ENCODE results near the gene SURF4.

Gene SURF4

DNA sequence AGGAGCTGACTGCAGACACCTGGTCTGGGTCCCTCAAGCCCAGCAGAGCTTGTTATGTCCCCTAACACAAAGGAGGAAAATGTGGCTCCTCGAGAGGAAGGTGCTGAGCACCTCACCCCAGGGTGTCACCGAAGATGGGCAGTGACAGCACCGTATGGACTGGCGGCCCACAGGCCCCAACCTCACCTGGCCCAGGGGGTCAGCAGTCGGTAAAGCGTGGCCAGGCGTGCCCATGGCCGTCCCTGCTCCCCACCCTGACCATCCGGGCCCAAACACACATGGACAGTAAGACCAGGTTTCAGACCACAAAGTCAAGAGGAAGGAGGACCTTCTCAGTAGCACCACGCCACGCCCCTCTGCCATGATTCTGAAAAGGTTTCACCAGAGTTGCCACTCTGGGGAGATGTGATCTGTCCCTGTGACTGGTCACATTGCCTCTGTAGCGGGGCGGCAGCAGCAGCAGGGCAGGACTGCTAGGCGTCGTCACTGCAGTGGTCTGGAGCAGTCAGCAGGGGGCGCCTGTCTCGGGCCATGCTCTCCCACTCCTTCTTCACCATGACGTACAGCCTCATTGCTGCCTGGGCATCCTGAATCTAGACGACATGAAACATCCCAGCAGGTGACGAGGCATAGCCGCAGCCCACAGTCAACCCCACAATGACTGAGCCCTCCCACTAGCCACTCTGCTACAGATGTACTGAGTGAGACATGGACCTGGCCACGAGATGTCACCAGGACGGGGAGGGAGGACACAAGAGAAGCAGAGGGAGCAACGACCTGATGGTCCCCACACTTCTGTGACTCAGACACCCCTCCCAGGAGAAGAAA is 30.8 kb upstream of the SURF4 start:
- H3K9me3 ChIP-seq (ENCODE audit: insufficient read depth, low read depth, low read length), result no peaks in the 10 kb centered on the region
- H3K4me1 ChIP-seq (ENCODE audit: insufficient read depth, low read length), result no peaks in the 10 kb centered on the region
- no peak overlapping the region for H3K9ac ChIP-seq (ENCODE audit: low read depth, low read length)
- peaks cover 67% of the 10 kb centered on the region for H3K36me3 ChIP-seq (ENCODE audit: insufficient read depth, low read depth, low read length)
- no peaks in the 10 kb centered on the region for H3K27me3 ChIP-seq (ENCODE audit: insufficient read depth, low read length)
- H3K27ac ChIP-seq (ENCODE audit: low read length), result no peak overlapping the region
- H3K4me3 ChIP-seq (ENCODE audit: low read length), result no peak overlapping the region

DNA sequence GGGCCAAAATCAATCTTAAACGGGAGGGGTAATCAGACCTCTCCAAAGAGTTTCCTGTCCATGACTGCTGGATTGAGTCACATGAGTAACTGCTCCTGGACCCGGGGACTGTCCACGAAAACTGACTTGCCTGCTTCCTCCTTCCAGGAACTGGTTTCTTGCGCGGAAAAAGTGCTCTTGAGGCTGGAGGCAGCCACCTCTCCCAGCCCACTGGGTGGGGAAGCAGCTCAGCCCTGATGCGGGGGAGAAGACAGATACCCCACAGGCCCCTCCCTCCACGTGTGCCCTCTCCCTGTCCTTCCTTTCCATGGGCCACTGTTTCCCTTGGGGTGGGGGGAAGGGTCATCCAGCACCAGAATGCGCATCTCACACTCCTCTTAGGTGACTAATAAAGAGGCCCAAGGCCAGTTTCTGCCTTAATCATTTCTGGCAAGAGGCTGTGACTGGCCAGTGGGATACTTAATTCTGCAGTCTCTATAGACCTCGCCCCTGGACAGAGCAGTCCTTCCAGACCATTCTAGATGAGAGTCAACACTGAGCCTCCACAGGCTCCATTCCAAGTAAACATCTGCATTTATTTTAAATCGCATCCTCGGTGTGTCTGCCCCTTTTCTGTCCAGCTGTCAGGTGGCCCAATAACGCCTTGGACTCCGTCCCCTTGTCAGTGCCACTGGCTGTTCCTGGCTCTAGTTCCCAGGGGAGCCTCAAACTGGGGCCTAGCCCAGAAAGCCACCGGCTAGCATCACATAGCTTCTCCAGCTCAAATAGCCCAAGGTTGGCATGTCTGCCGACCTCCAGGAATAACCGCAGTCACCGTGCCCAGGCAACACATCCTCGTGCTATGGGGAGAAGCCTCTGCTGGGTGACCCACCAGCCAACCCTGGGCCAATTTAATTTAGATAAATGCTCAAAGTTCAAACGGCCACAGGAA is 29.9 kb upstream of the SURF4 start:
- Histone ChIP-seq H3K4me3 (ENCODE audit: low read length) (no peak overlapping the region), H3K9ac (ENCODE audit: low read depth, low read length) (no peak overlapping the region), H3K4me1 (ENCODE audit: insufficient read depth, low read length) (no peaks in the 10 kb centered on the region), H3K9me3 (ENCODE audit: insufficient read depth, low read depth, low read length) (no peaks in the 10 kb centered on the region), H3K27me3 (ENCODE audit: insufficient read depth, low read length) (no peaks in the 10 kb centered on the region), H3K27ac (ENCODE audit: low read length) (no peak overlapping the region), H3K36me3 (ENCODE audit: insufficient read depth, low read depth, low read length) (peaks cover 59% of the 10 kb centered on the region)

DNA sequence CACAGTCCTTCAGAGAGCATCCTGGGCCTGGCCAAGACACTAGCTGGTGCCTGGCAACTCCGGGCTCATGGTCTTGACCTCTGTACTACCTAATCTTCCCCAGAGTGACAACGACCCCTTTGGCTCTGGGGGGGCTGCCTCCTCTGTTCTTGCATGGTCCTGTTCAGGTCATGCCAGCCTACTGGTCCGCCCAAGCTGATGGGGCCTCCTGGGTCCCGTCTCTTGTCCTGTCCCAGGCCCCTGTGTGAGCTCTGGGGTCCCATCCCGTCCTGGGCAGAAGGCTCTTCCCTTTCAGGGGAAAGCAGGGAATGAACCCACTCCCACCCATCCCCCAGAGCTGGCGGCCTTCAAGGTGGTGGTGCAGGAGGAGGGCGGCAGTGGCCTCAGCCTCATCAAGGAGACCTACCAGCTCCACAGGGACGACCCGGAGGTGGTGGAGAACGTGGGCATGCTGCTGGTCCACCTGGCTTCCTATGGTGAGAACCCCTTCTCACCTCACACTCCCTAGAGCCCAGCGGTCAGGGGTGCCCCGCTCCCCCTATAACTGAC is 28.7 kb upstream of the SURF4 start:
- Histone ChIP-seq H3K27me3 (ENCODE audit: insufficient read depth, low read length) (no peaks in the 10 kb centered on the region), H3K27ac (ENCODE audit: low read length) (no peak overlapping the region), H3K4me1 (ENCODE audit: insufficient read depth, low read length) (no peaks in the 10 kb centered on the region), H3K36me3 (ENCODE audit: insufficient read depth, low read depth, low read length) (peaks cover 47% of the 10 kb centered on the region), H3K9ac (ENCODE audit: low read depth, low read length) (no peak overlapping the region), H3K4me3 (ENCODE audit: low read length) (no peak overlapping the region), H3K9me3 (ENCODE audit: insufficient read depth, low read depth, low read length) (no peaks in the 10 kb centered on the region)

DNA sequence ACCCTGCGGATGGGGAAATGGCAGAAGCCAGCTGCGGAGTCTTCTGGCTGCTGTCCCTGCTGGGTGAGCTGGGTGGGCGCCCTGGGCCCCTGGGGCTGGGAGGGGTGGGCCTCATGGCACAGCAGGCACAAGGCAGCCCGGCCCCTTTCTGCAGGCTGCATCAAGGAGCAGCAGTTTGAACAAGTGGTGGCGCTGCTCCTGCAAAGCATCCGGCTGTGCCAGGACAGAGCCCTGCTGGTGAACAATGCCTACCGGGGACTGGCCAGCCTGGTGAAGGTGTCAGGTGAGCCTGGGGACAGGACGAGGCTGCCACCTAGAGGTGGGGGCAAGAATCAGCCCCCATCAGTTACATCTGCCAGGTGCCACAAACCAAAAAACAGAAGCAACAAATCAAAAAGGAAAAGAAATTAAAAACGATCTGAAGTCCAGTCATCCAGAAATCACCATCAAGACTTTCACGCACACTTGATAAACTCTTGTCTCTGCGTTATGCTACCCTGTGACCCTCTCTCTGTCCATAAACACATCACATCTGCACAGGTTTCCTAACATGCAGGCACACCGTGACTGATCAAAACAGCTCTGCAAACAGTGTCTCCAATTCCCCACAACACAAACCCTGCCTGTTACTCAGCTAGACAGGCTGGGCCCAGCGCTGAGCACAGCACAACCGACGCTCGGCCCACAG is 28.1 kb upstream of the SURF4 start:
- Histone ChIP-seq H3K9ac (ENCODE audit: low read depth, low read length) (no peak overlapping the region), H3K27ac (ENCODE audit: low read length) (no peak overlapping the region), H3K36me3 (ENCODE audit: insufficient read depth, low read depth, low read length) (peaks cover 41% of the 10 kb centered on the region)

DNA sequence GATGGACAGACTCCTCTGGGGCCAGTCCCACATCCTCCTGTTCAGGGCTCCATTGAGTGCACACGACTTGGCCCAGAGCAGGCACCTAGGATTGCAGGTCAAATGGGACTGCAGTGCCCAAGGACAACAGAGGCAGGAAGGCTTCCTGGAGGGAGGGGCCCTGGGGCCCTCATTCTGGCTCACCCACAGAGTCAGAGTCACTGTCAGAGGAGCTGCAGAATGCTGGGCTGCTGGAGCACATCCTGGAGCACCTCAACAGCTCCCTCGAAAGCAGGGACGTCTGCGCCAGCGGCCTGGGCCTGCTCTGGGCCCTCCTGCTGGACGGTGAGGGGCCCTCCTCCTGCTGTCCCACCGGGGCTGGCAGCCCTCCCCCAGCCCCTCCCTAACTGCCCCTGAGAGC is 26.8 kb upstream of the SURF4 start:
- Histone ChIP-seq H3K9ac (ENCODE audit: low read depth, low read length) (no peak overlapping the region), H3K27ac (ENCODE audit: low read length) (no peak overlapping the region)

More for the DNA sequence above, 28.1 kb upstream of the SURF4 start:
- Histone ChIP-seq H3K9me3 (ENCODE audit: insufficient read depth, low read depth, low read length) (no peaks in the 10 kb centered on the region), H3K4me3 (ENCODE audit: low read length) (no peak overlapping the region), H3K27me3 (ENCODE audit: insufficient read depth, low read length) (no peaks in the 10 kb centered on the region), H3K4me1 (ENCODE audit: insufficient read depth, low read length) (no peaks in the 10 kb centered on the region)

DNA sequence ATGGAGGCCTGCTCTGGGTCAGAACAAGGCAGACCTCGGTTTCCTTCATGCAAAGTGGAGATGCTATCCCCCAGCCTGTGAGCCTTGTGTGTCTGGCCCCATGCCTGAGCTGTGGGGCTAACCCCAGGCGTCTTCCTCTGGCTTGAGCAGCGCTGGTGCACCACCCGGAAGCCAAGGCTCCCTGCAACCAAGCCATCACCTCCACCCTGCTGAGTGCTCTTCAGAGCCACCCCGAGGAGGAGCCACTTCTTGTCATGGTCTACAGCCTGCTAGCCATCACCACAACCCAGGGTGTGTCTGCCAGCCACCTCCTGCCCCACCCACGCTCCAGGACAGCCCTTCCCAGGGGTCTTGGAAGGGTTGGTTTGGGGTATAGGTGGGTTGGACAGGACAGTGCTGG is 25.7 kb upstream of the SURF4 start:
- H3K27ac ChIP-seq (ENCODE audit: low read length), result no peak overlapping the region
- no peaks in the 10 kb centered on the region for H3K9me3 ChIP-seq (ENCODE audit: insufficient read depth, low read depth, low read length)
- H3K27me3 ChIP-seq (ENCODE audit: insufficient read depth, low read length), result peaks cover 6% of the 10 kb centered on the region; the same call in 1 of the 2 replicates
- H3K4me1 ChIP-seq (ENCODE audit: insufficient read depth, low read length), result no peaks in the 10 kb centered on the region
- peaks cover 21% of the 10 kb centered on the region for H3K36me3 ChIP-seq (ENCODE audit: insufficient read depth, low read depth, low read length)
- no peak overlapping the region for H3K9ac ChIP-seq (ENCODE audit: low read depth, low read length)
- no peak overlapping the region for H3K4me3 ChIP-seq (ENCODE audit: low read length)

More for the DNA sequence above, 26.8 kb upstream of the SURF4 start:
- no peaks in the 10 kb centered on the region for H3K9me3 ChIP-seq (ENCODE audit: insufficient read depth, low read depth, low read length)
- H3K27me3 ChIP-seq (ENCODE audit: insufficient read depth, low read length), result peaks cover under 1% of the 10 kb centered on the region; the same call in 1 of the 2 replicates
- no peaks in the 10 kb centered on the region for H3K4me1 ChIP-seq (ENCODE audit: insufficient read depth, low read length)
- H3K36me3 ChIP-seq (ENCODE audit: insufficient read depth, low read depth, low read length), result peaks cover 31% of the 10 kb centered on the region
- H3K4me3 ChIP-seq (ENCODE audit: low read length), result no peak overlapping the region

DNA sequence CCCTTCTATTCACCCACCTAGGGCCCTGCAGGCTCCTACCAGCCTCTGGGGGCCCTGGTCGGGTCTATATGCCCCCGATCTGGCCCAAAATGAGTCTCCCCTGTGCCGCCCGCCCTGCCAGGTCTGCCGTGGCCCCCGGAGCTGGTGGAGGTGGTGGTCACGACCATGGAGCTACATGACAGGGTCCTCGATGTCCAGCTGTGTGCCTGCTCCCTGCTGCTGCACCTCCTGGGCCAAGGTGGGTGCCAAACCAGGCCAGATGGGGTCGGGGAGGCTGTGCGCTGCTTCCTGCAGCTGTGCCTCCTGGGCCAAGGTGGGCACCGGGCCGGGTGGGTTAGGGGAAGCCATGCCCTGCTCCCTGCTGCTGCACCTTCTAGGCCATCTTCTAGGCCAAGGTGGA is 24.4 kb upstream of the SURF4 start:
- Histone ChIP-seq H3K27me3 (ENCODE audit: insufficient read depth, low read length) (peaks cover 6% of the 10 kb centered on the region; the same call in 1 of the 2 replicates), H3K4me3 (ENCODE audit: low read length) (no peak overlapping the region), H3K36me3 (ENCODE audit: insufficient read depth, low read depth, low read length) (peaks cover 8% of the 10 kb centered on the region), H3K4me1 (ENCODE audit: insufficient read depth, low read length) (no peaks in the 10 kb centered on the region), H3K9ac (ENCODE audit: low read depth, low read length) (no peak overlapping the region), H3K27ac (ENCODE audit: low read length) (no peak overlapping the region), H3K9me3 (ENCODE audit: insufficient read depth, low read depth, low read length) (no peaks in the 10 kb centered on the region)

DNA sequence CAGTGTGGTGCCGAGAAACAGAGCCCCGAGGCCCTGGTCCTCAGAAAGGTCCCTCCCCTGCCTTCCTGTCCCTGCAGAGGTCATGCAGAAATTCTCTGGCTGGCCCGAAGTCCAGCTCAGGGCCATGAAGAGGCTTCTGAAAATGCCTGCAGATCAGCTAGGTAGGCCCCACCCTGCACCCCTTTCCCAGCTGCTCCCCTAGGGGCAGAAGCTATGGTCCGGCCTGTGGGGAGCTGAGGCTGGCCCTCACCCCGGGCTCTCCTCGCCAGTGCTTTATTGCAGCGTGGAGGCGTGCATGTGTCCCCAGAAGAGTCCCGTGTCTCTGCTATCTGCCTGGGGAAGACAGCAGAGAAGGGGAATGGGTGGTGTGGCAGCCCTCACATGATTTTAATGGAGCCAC is 22.0 kb upstream of the SURF4 start:
- Histone ChIP-seq H3K4me1 (ENCODE audit: insufficient read depth, low read length) (no peaks in the 10 kb centered on the region), H3K36me3 (ENCODE audit: insufficient read depth, low read depth, low read length) (no peaks in the 10 kb centered on the region), H3K27ac (ENCODE audit: low read length) (no peak overlapping the region), H3K9me3 (ENCODE audit: insufficient read depth, low read depth, low read length) (no peaks in the 10 kb centered on the region), H3K9ac (ENCODE audit: low read depth, low read length) (no peak overlapping the region), H3K4me3 (ENCODE audit: low read length) (no peak overlapping the region), H3K27me3 (ENCODE audit: insufficient read depth, low read length) (peaks cover 6% of the 10 kb centered on the region; the same call in 1 of the 2 replicates)

DNA sequence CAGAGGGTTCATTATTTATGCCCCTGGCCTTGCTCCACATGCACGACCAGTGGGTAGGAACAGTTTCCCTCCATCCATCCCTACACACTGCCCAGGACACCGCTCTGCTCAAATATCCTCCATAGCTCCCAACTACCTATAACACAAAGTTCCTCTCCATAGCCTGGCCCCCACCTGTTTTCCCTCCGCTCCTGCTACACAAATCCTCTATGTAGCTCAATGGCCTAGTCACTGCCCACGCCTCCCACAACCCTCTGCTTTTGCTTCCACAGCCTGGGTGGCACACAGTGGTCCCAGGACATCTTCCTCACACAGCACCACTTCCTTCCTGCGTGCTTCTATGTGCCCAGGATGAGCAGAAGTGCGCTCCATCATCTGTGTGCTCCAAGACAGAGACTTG is 21.5 kb upstream of the SURF4 start:
- Histone ChIP-seq H3K4me1 (ENCODE audit: insufficient read depth, low read length) (no peaks in the 10 kb centered on the region), H3K9me3 (ENCODE audit: insufficient read depth, low read depth, low read length) (no peaks in the 10 kb centered on the region), H3K27ac (ENCODE audit: low read length) (no peak overlapping the region), H3K27me3 (ENCODE audit: insufficient read depth, low read length) (peaks cover 6% of the 10 kb centered on the region; the same call in 1 of the 2 replicates), H3K9ac (ENCODE audit: low read depth, low read length) (no peak overlapping the region), H3K4me3 (ENCODE audit: low read length) (no peak overlapping the region), H3K36me3 (ENCODE audit: insufficient read depth, low read depth, low read length) (no peaks in the 10 kb centered on the region)

DNA sequence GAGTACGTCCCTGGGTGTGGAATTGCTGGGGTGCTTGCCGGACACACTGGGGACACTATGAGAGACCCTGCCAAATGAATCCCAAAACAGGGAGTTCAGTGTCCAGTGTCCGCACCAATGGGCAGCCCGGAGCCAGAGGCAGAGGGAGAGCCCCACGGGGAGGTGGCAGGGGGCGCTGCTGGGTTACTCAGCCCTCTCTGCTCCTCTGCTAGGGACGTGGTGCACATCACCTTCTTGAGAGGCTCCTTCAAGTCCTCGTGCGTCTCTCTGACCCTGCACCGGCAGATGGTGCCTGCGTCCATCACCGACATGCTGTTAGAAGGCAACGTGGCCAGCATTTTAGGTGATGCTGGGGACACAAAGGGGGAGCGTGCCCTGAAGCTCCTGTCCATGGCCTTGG is 21.1 kb upstream of the SURF4 start:
- H3K4me3 ChIP-seq (ENCODE audit: low read length), result no peak overlapping the region
- no peaks in the 10 kb centered on the region for H3K9me3 ChIP-seq (ENCODE audit: insufficient read depth, low read depth, low read length)
- no peaks in the 10 kb centered on the region for H3K4me1 ChIP-seq (ENCODE audit: insufficient read depth, low read length)
- no peaks in the 10 kb centered on the region for H3K36me3 ChIP-seq (ENCODE audit: insufficient read depth, low read depth, low read length)
- H3K9ac ChIP-seq (ENCODE audit: low read depth, low read length), result no peak overlapping the region
- H3K27ac ChIP-seq (ENCODE audit: low read length), result no peak overlapping the region
- peaks cover 6% of the 10 kb centered on the region; the same call in 1 of the 2 replicates for H3K27me3 ChIP-seq (ENCODE audit: insufficient read depth, low read length)

DNA sequence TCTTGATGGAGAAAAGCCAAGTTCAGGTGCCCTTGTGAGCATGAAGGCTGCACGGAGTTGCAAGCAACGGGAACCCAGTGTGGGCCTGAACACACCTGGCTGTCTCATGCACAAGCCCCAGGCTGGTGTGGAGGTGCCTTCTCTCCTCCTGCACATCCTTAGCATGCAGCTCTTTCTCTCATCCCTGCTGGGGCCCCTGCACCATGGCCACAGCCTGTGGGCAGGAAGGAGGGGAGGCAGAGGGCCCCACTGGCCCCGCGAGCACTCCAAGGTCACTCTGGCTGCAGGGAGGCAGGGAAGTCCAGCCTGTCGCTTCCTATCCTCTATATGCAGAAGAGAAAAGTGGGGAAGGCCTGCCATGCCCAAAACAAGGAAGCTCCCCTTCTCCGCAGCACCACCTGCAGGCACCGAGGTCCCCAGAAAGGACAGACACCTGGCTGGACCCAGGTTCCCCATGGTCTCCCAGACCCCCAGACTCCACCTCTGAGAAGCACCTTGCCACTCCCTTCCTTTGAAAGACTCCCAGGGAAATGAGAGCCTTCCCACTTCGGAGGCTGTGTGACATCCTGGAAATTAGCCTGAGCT is 18.9 kb upstream of the SURF4 start:
- Histone ChIP-seq H3K36me3 (ENCODE audit: insufficient read depth, low read depth, low read length) (no peaks in the 10 kb centered on the region), H3K9ac (ENCODE audit: low read depth, low read length) (no peak overlapping the region), H3K4me1 (ENCODE audit: insufficient read depth, low read length) (no peaks in the 10 kb centered on the region), H3K27ac (ENCODE audit: low read length) (no peak overlapping the region), H3K4me3 (ENCODE audit: low read length) (no peak overlapping the region), H3K27me3 (ENCODE audit: insufficient read depth, low read length) (peaks cover 6% of the 10 kb centered on the region; the same call in 1 of the 2 replicates), H3K9me3 (ENCODE audit: insufficient read depth, low read depth, low read length) (no peaks in the 10 kb centered on the region)
